ENCODE data around the gene AACS.

GRCh38 chr12:125069616-125070015 lies 4.4 kb downstream of the AACS start:
- TF ChIP-seq CTCF (IDR thresholded peaks at IDR 0.05) (no peak), POLR2A (IDR thresholded peaks at IDR 0.05) (no peak)
